Endothelial cell of umbilical vein (primary cell): ENCODE measurements around the gene DENND4A. TPM values are rescaled to one million over a fixed set of nuclear protein-coding genes. Genes with fewer than 3 reads are reported as not detected.
A peak's percentile ranks its signal among the peaks of the same experiment; 100 is the strongest.

Experiments used
- BruUV-seq: library from RNA; stranded (reverse); fragments of 400-500 nt; replicated peaks from 2 replicates; lab custom pipeline; 2021; lab: Mats Ljungman, UMichigan
- CTCF ChIA-PET: fragments of 300-600, 350-600 bp; sonication (Branson Sonifier 250); formaldehyde crosslinking; loops from one replicate; lab custom pipeline; 2021; ENCODE audit warnings: antibody characterized with exemption, inconsistent platforms; lab: Charles Lee
- POLR2A ChIA-PET: fragments of 300-600, 350-600 bp; sonication (Branson Sonifier 250); formaldehyde crosslinking; loops from one replicate; lab custom pipeline; 2021; ENCODE audit warnings: antibody characterized with exemption, inconsistent platforms; lab: Charles Lee
- DNase-seq: peaks from one replicate; pipeline ENCODE4 v3.0.0-alpha.2; 2011; ENCODE audit warnings: low read depth, low spot score
- FAIRE-seq: peaks from 2 replicates; lab custom pipeline; 2011; peaks lifted over from hg19 to GRCh38; lab: Jason Lieb, UNC
- H2AFZ ChIP-seq: 2 replicates; pipeline ENCODE4 v1.6.0; 2012; ENCODE audit warnings: low read depth, low read length, control low read depth, inconsistent platforms
- H3K27ac ChIP-seq: 2 replicates; pipeline ENCODE4 v1.5.1; 2011; ENCODE audit warnings: low read depth, mild to moderate bottlenecking, control low read depth, low read length, moderate library complexity; ENCODE audit not compliant: insufficient read depth
- H3K27me3 ChIP-seq, 2 experiments: 2 replicates each; pipeline versions ENCODE4 v1.6.0 to v1.6.1; 2011; ENCODE audit warnings: low read length in 2 of 2, mixed read lengths in 1 of 2; ENCODE audit not compliant: control insufficient read depth in 2 of 2, insufficient read depth in 2 of 2
- H3K36me3 ChIP-seq, 2 experiments: 2 replicates in 1 of 2; 3 replicates in 1 of 2; pipeline ENCODE4 v1.5.1; 2011; ENCODE audit warnings: low read length in 2 of 2, mild to moderate bottlenecking in 1 of 2, moderate library complexity in 1 of 2; ENCODE audit not compliant: control insufficient read depth in 2 of 2, insufficient read depth in 2 of 2; ENCODE audit errors: extremely low read depth in 1 of 2
- H3K4me1 ChIP-seq: 3 replicates; pipeline ENCODE4 v1.5.1; 2011; ENCODE audit warnings: mild to moderate bottlenecking, low read length; ENCODE audit not compliant: control insufficient read depth, insufficient read depth; ENCODE audit errors: extremely low read depth
- H3K4me2 ChIP-seq: 2 replicates; pipeline ENCODE4 v1.6.1; 2011; ENCODE audit warnings: low read length, control low read depth, mixed read lengths; ENCODE audit not compliant: insufficient read depth
- H3K4me3 ChIP-seq, 3 experiments: fragments of 200-600 bp in 1 of 3; sonication (generic), shearing (Covaris generic) in 1 of 3; replicated peaks in 1 of 3; 2 replicates each; pipeline ENCODE4 v1.5.1; 2011 to 2016; ENCODE audit warnings: control low read depth in 3 of 3, low read length in 3 of 3, mild to moderate bottlenecking in 2 of 3, inconsistent platforms in 1 of 3, low read depth in 1 of 3, moderate library complexity in 1 of 3; ENCODE audit not compliant: insufficient read depth in 1 of 3
- H3K79me2 ChIP-seq: 2 replicates; pipeline ENCODE4 v1.6.0; 2012; ENCODE audit warnings: low read length, inconsistent platforms; ENCODE audit not compliant: control insufficient read depth, insufficient read depth
- H3K9ac ChIP-seq: replicated peaks from 2 replicates; pipeline ENCODE3; 2011; ENCODE audit warnings: low read length, control low read depth; ENCODE audit not compliant: insufficient read depth; ENCODE audit errors: extremely low read depth
- H3K9me1 ChIP-seq: replicated peaks from 3 replicates; pipeline ENCODE4 v1.6.0; 2011; ENCODE audit warnings: mild to moderate bottlenecking, low read length; ENCODE audit not compliant: control insufficient read depth, insufficient read depth; ENCODE audit errors: extremely low read depth
- H3K9me3 ChIP-seq: replicated peaks from 2 replicates; pipeline ENCODE4 v1.5.1; 2012; ENCODE audit warnings: low read length, inconsistent platforms; ENCODE audit not compliant: control insufficient read depth, insufficient read depth
- H4K20me1 ChIP-seq: replicated peaks from 2 replicates; pipeline ENCODE3; 2011; ENCODE audit warnings: mild to moderate bottlenecking, low read length; ENCODE audit not compliant: control insufficient read depth, insufficient read depth; ENCODE audit errors: extremely low read depth
- CTCF ChIP-seq, 2 donors: IDR thresholded peaks; 1 replicate in 1 of 2; 2 replicates in 1 of 2; pipeline ENCODE4 v1.5.1; 2011; ENCODE audit warnings: low read length in 2 of 2, mild to moderate bottlenecking in 2 of 2, moderate library complexity in 2 of 2, control low read depth in 1 of 2, inconsistent platforms in 1 of 2, low read depth in 1 of 2; ENCODE audit not compliant: insufficient read depth in 1 of 2; ENCODE audit errors: extremely low read depth in 1 of 2
- EZH2 ChIP-seq: IDR thresholded peaks from 2 replicates; pipeline ENCODE4 v1.6.1; 2012; ENCODE audit warnings: borderline replicate concordance, low read depth, mild to moderate bottlenecking, moderate library complexity, low read length, inconsistent platforms; ENCODE audit not compliant: severe bottlenecking
- FOS ChIP-seq: IDR thresholded peaks from 2 replicates; pipeline ENCODE4 v1.6.1; 2011; ENCODE audit warnings: mild to moderate bottlenecking, low read length, moderate library complexity, borderline replicate concordance; ENCODE audit not compliant: insufficient read depth
- GATA2 ChIP-seq: IDR thresholded peaks from 2 replicates; pipeline ENCODE4 v1.7.0; 2011; ENCODE audit warnings: low read depth, mild to moderate bottlenecking, moderate library complexity, mixed read lengths, low read length; ENCODE audit not compliant: insufficient read length, insufficient read depth
- JUN ChIP-seq: IDR thresholded peaks from 2 replicates; pipeline ENCODE4 v1.6.1; 2011; ENCODE audit warnings: borderline replicate concordance, low read depth; ENCODE audit not compliant: insufficient read length, insufficient read depth
- MAX ChIP-seq: IDR thresholded peaks from 2 replicates; pipeline ENCODE4 v1.6.1; 2011; ENCODE audit not compliant: insufficient read depth, insufficient read length
- MYC ChIP-seq: IDR thresholded peaks from one replicate; pipeline ENCODE4 v1.6.1; 2011; ENCODE audit warnings: mild to moderate bottlenecking, low read depth, low read length
- POLR2A ChIP-seq: IDR thresholded peaks from 2 replicates; pipeline ENCODE4 v1.6.1; 2012; ENCODE audit warnings: low read depth, mild to moderate bottlenecking, control low read depth, low read length
- POLR2AphosphoS5 ChIP-seq: IDR thresholded peaks from 2 replicates; pipeline ENCODE4 v1.6.1; 2012; ENCODE audit warnings: low read depth, mild to moderate bottlenecking, control low read depth, low read length, moderate library complexity; ENCODE audit not compliant: insufficient read depth
- dilution Hi-C: fragments of 300-500 bp; cut with MboI; formaldehyde crosslinking; loops from one replicate; pipeline ENCODE4 v1.15.0; 2019; ENCODE audit warnings: low sequenced_read_pairs; ENCODE audit not compliant: extremely low pct_ligation_motif_present
- intact Hi-C: fragments of 100-400 bp; cut with micrococcal nuclease; formaldehyde crosslinking; loops from one replicate; pipeline ENCODE4 v1.10.0; 2022
- polyA plus RNA-seq, 4 experiments: library from polyadenylated mRNA; depleted of rRNA in 3 of 4; stranded (reverse) in 3 of 4; unstranded in 1 of 4; fragments of >200 nt; gene quantifications; 2 replicates each; pipeline versions ENCODE4 v1.2.1 to v1.2.3, GENCODE V29; 2011 to 2012; ENCODE audit warnings: missing spikeins in 1 of 4
- total RNA-seq: library from RNA; stranded (reverse); gene quantifications from 2 replicates; pipeline ENCODE4 v1.2.3, GENCODE V29; 2021

DENND4A gene
- total and polyA plus RNA-seq, 2 donors (not counting 3 experiments of a cell fraction or from before 2014, with no cell fraction given): 5.7 to 22.2 TPM

- no peaks in the 10 kb centered on the region for H3K36me3 ChIP-seq
- FAIRE-seq: no peak
- no peak overlapping the region for H2AFZ ChIP-seq
- no peaks in the 10 kb centered on the region for H3K27me3 ChIP-seq
- ChIA-PET CTCF (interaction anchor here (0.8 to 2.4 kb wide), 7 partner anchors 13 to 197 kb away, joined by 3 to 8 read pairs (median 3); partner anchors contain the start of gene RAB11A), POLR2A (no interaction called here)
- no TSS peak for BruUV-seq
- no peak for DNase-seq
- no peak overlapping the region for H3K4me2 ChIP-seq
- no peaks in the 10 kb centered on the region for H3K9me1 ChIP-seq
- TF ChIP-seq CTCF (IDR thresholded peaks at IDR 0.05; ENCODE audit: extremely low read depth in 1 of 2, insufficient read depth in 1 of 2, low read depth in 1 of 2, low read length in 2 of 2) (peak in 1 of 2 donors; percentile 15), POLR2AphosphoS5 (no peak)
- dilution Hi-C loops (no loop called here), intact Hi-C loops (no loop called here)
- no peak overlapping the region for H3K27ac ChIP-seq
- no peak overlapping the region for H3K9ac ChIP-seq
- no peaks in the 10 kb centered on the region for H3K9me3 ChIP-seq
- no peaks in the 10 kb centered on the region for H3K79me2 ChIP-seq
- H4K20me1 ChIP-seq: no peaks in the 10 kb centered on the region
- H3K4me3 ChIP-seq: no peak overlapping the region
- H3K4me1 ChIP-seq: peaks cover 59% of the 10 kb centered on the region
These were observed 44.6 kb upstream of the DENND4A start for GRCh38 chr15:65836665-65837064.

GRCh38 chr15:65835447-65835846, 43.4 kb upstream of the DENND4A start:
- Histone ChIP-seq H3K4me2 (no peak overlapping the region), H3K9ac (no peak overlapping the region), H3K9me1 (no peaks in the 10 kb centered on the region), H3K27ac (no peak overlapping the region), H3K4me1 (peaks cover 46% of the 10 kb centered on the region), H3K79me2 (no peaks in the 10 kb centered on the region), H3K27me3 (no peaks in the 10 kb centered on the region), H3K4me3 (no peak overlapping the region), H3K36me3 (no peaks in the 10 kb centered on the region), H3K9me3 (no peaks in the 10 kb centered on the region), H2AFZ (no peak overlapping the region), H4K20me1 (no peaks in the 10 kb centered on the region)
- BruUV-seq: no TSS peak
- no peak for FAIRE-seq
- intact Hi-C loops: no loop called here
- ChIA-PET POLR2A (no interaction called here), CTCF (interaction anchor here (0.8 to 1.9 kb wide), 5 partner anchors 11 to 195 kb away, joined by 3 to 8 read pairs (median 4); partner anchors contain the start of gene RAB11A)
- TF ChIP-seq POLR2AphosphoS5: no peak
- no peak for TF ChIP-seq GATA2
- no peak for TF ChIP-seq CTCF (IDR thresholded peaks at IDR 0.05; ENCODE audit: extremely low read depth in 1 of 2, insufficient read depth in 1 of 2, low read depth in 1 of 2, low read length in 2 of 2)
- no peak for TF ChIP-seq FOS
- TF ChIP-seq POLR2A: no peak
- TF ChIP-seq JUN: no peak
- TF ChIP-seq EZH2: no peak
- no peak for TF ChIP-seq MAX
- TF ChIP-seq MYC: no peak
- DNase-seq: no peak
- dilution Hi-C loops: no loop called here
